ENCODE data around the gene DAGLA. TPM values are rescaled to one million over a fixed set of nuclear protein-coding genes. Genes with fewer than 3 reads are reported as not detected.
A peak's percentile ranks its signal among the peaks of the same experiment; 100 is the strongest.

DAGLA gene
- total RNA-seq, 4 donors from 2014 or later = 11.9 to 31.4 (median 17.0) TPM

GRCh38 chr11:61783717-61784505 lies 103.7 kb downstream of the DAGLA start:
- in situ Hi-C loops (cut with MboI; ENCODE audit: low pct_ligation_motif_present in 1 of 4, low pct_unique_long_range_greater_than_20kb in 1 of 4, low sequenced_read_pairs in 3 of 4) = loop anchor here in 2 of 4 donors (25.0 kb wide), 1 partner anchor 328 kb away; the partner anchor contains the start of gene INCENP (in 2 of the 2)

GRCh38 chr11:61784506-61784805 lies 104.3 kb downstream of the DAGLA start:
- no peak for DNase-seq
- Histone ChIP-seq H3K36me3 (peaks cover 0 to 29% (median under 1%) of the 10 kb centered on the region in 4 donors), H3K9me3 (no peaks in the 10 kb centered on the region), H3K4me3 (no peak overlapping the region), H3K27me3 (no peaks in the 10 kb centered on the region), H3K4me1 (no peaks in the 10 kb centered on the region), H3K27ac (no peak overlapping the region)
- TF ChIP-seq POLR2AphosphoS5 (IDR thresholded peaks at IDR 0.05) = no peak
- no peak for TF ChIP-seq POLR2A (IDR thresholded peaks at IDR 0.05)
- no peak for TF ChIP-seq EP300 (IDR thresholded peaks at IDR 0.05; ENCODE audit: low read depth)
- no peak for TF ChIP-seq CTCF (IDR thresholded peaks at IDR 0.05)
- intact Hi-C loops (cut with DNase I; ENCODE audit: low total_unique reads) = no loop called here
- 87% methylated on average over 7 of the region's 7 CpGs; no CpG with 5 or more reads in 1 of the 2 donors for WGBS, 2 donors (ENCODE audit: low coverage in 1 of 2)
- in situ Hi-C loops (cut with MboI; ENCODE audit: low pct_ligation_motif_present in 1 of 4, low pct_unique_long_range_greater_than_20kb in 1 of 4, low sequenced_read_pairs in 3 of 4) = loop anchor here in 2 of 4 donors (25.0 kb wide), 1 partner anchor 328 kb away; the partner anchor contains the start of gene INCENP (in 2 of the 2)

More at GRCh38 chr11:61783717-61784505, 103.7 kb downstream of the DAGLA start:
- TF ChIP-seq POLR2A (IDR thresholded peaks at IDR 0.05) (no peak), CTCF (IDR thresholded peaks at IDR 0.05) (no peak), POLR2AphosphoS5 (IDR thresholded peaks at IDR 0.05) (no peak), EP300 (IDR thresholded peaks at IDR 0.05; ENCODE audit: low read depth) (no peak)
- Histone ChIP-seq H3K4me3 (no peak overlapping the region), H3K27ac (no peak overlapping the region), H3K27me3 (no peaks in the 10 kb centered on the region), H3K4me1 (no peaks in the 10 kb centered on the region), H3K9me3 (no peaks in the 10 kb centered on the region), H3K36me3 (peaks cover 0 to 23% (median 0%) of the 10 kb centered on the region in 4 donors)
- intact Hi-C loops (cut with DNase I; ENCODE audit: low total_unique reads) = no loop called here
- WGBS, 2 donors (ENCODE audit: low coverage in 1 of 2) = 77% methylated on average over 13 of the region's 13 CpGs; no CpG with 5 or more reads in 1 of the 2 donors
- DNase-seq = no peak

GRCh38 chr11:61785837-61786402 lies 105.7 kb downstream of the DAGLA start:
- Histone ChIP-seq H3K4me1 (peaks cover 0 to 3% (median under 1%) of the 10 kb centered on the region in 4 donors), H3K9me3 (no peaks in the 10 kb centered on the region), H3K27ac (no peak overlapping the region), H3K27me3 (no peaks in the 10 kb centered on the region), H3K4me3 (no peak overlapping the region), H3K36me3 (peaks cover 0 to 35% (median 5%) of the 10 kb centered on the region in 4 donors)
- in situ Hi-C loops (cut with MboI; ENCODE audit: low pct_ligation_motif_present in 1 of 4, low pct_unique_long_range_greater_than_20kb in 1 of 4, low sequenced_read_pairs in 3 of 4) = loop anchor here in 2 of 4 donors (25.0 kb wide), 1 partner anchor 326 kb away; the partner anchor contains the start of gene INCENP (in 2 of the 2)
- TF ChIP-seq CTCF (IDR thresholded peaks at IDR 0.05) = no peak
- TF ChIP-seq POLR2A (IDR thresholded peaks at IDR 0.05) = no peak
- no peak for TF ChIP-seq POLR2AphosphoS5 (IDR thresholded peaks at IDR 0.05)
- no peak for TF ChIP-seq EP300 (IDR thresholded peaks at IDR 0.05; ENCODE audit: low read depth)
- no peak for DNase-seq
- intact Hi-C loops (cut with DNase I; ENCODE audit: low total_unique reads) = no loop called here
- 77 to 87% methylated on average over 3 to 11 of the region's 11 CpGs for WGBS, 2 donors (ENCODE audit: low coverage in 1 of 2)

- 40 to 56% methylated on average over 3 to 9 of the region's 9 CpGs for WGBS, 2 donors (ENCODE audit: low coverage in 1 of 2)
- H3K27me3 ChIP-seq = no peaks in the 10 kb centered on the region
Observed at GRCh38 chr11:61787928-61788491, 107.8 kb downstream of the DAGLA start.

More at GRCh38 chr11:61787928-61788491, 107.8 kb downstream of the DAGLA start:
- peak; percentile 26 for DNase-seq
- TF ChIP-seq EP300 (IDR thresholded peaks at IDR 0.05; ENCODE audit: low read depth) (no peak), POLR2A (IDR thresholded peaks at IDR 0.05) (no peak), POLR2AphosphoS5 (IDR thresholded peaks at IDR 0.05) (no peak), CTCF (IDR thresholded peaks at IDR 0.05) (peak in 3 of 5 experiments; percentile 28 to 48 (median 29))
- Histone ChIP-seq H3K27ac (no peak overlapping the region), H3K36me3 (peaks cover 0 to 35% (median 5%) of the 10 kb centered on the region in 4 donors), H3K9me3 (no peaks in the 10 kb centered on the region), H3K4me1 (peaks cover 5 to 14% (median 11%) of the 10 kb centered on the region in 4 donors), H3K4me3 (no peak overlapping the region)
- in situ Hi-C loops (cut with MboI; ENCODE audit: low pct_ligation_motif_present in 1 of 4, low pct_unique_long_range_greater_than_20kb in 1 of 4, low sequenced_read_pairs in 3 of 4) (loop anchor here in 2 of 4 donors (25.0 kb wide), 1 partner anchor 324 kb away; the partner anchor contains the start of gene INCENP (in 2 of the 2)), intact Hi-C loops (cut with DNase I; ENCODE audit: low total_unique reads) (no loop called here)
